HL-60 (cell line): ENCODE results near the gene SH3GL3.

Source experiments
- DNase-seq, 2 experiments: peaks; one replicate each; pipeline ENCODE4 v3.0.0-alpha.2; 2010 to 2020; ENCODE audit warnings: low read depth in 1 of 2, low spot score in 1 of 2
- H3K27ac ChIP-seq: fragments of 250-450 bp; sonication (Bioruptor Pico); replicated peaks from 2 replicates; pipeline ENCODE4 v1.5.1; 2020; ENCODE audit warnings: mild to moderate bottlenecking, moderate library complexity
- H3K27me3 ChIP-seq: fragments of 250-450 bp; sonication (Bioruptor Pico); 2 replicates; pipeline ENCODE4 v1.5.1; 2021; ENCODE audit warnings: mild to moderate bottlenecking, moderate library complexity; ENCODE audit not compliant: insufficient read depth, poor library complexity, severe bottlenecking
- H3K4me3 ChIP-seq: replicated peaks from 2 replicates; pipeline ENCODE4 v1.5.1; 2011; ENCODE audit warnings: mild to moderate bottlenecking, control low read depth, low read length; ENCODE audit not compliant: insufficient read depth
- GABPA ChIP-seq: IDR thresholded peaks from 2 replicates; pipeline ENCODE4 v1.6.1; 2012; ENCODE audit warnings: low read depth
- POLR2AphosphoS5 ChIP-seq: IDR thresholded peaks from 2 replicates; pipeline ENCODE4 v1.6.1; 2012; ENCODE audit warnings: low read depth
- SPI1 ChIP-seq: IDR thresholded peaks from 2 replicates; pipeline ENCODE4 v1.6.1; 2012; ENCODE audit warnings: low read depth, mild to moderate bottlenecking, borderline replicate concordance
- TF ChIP-seq, protein P1 (sequence below): IDR thresholded peaks from 2 replicates; pipeline ENCODE4 v1.6.1; 2012; ENCODE audit warnings: low read depth; ENCODE audit not compliant: insufficient replicate concordance
- TF ChIP-seq, protein P2 (sequence below): IDR thresholded peaks from one replicate; pipeline ENCODE4 v1.5.1; 2011; ENCODE audit warnings: low read length, control low read depth, inconsistent platforms; ENCODE audit not compliant: insufficient read depth

Gene SH3GL3

GRCh38 chr15:83410532-83410931 is 36.6 kb upstream of the SH3GL3 start:
- H3K4me3 ChIP-seq, result no peak overlapping the region
- H3K27me3 ChIP-seq, result no peaks in the 10 kb centered on the region
- TF ChIP-seq, protein P1, sequence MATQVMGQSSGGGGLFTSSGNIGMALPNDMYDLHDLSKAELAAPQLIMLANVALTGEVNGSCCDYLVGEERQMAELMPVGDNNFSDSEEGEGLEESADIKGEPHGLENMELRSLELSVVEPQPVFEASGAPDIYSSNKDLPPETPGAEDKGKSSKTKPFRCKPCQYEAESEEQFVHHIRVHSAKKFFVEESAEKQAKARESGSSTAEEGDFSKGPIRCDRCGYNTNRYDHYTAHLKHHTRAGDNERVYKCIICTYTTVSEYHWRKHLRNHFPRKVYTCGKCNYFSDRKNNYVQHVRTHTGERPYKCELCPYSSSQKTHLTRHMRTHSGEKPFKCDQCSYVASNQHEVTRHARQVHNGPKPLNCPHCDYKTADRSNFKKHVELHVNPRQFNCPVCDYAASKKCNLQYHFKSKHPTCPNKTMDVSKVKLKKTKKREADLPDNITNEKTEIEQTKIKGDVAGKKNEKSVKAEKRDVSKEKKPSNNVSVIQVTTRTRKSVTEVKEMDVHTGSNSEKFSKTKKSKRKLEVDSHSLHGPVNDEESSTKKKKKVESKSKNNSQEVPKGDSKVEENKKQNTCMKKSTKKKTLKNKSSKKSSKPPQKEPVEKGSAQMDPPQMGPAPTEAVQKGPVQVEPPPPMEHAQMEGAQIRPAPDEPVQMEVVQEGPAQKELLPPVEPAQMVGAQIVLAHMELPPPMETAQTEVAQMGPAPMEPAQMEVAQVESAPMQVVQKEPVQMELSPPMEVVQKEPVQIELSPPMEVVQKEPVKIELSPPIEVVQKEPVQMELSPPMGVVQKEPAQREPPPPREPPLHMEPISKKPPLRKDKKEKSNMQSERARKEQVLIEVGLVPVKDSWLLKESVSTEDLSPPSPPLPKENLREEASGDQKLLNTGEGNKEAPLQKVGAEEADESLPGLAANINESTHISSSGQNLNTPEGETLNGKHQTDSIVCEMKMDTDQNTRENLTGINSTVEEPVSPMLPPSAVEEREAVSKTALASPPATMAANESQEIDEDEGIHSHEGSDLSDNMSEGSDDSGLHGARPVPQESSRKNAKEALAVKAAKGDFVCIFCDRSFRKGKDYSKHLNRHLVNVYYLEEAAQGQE, result no peak
- TF ChIP-seq POLR2AphosphoS5, result no peak
- no peak for TF ChIP-seq SPI1
- no peak for TF ChIP-seq GABPA
- TF ChIP-seq, protein P2, sequence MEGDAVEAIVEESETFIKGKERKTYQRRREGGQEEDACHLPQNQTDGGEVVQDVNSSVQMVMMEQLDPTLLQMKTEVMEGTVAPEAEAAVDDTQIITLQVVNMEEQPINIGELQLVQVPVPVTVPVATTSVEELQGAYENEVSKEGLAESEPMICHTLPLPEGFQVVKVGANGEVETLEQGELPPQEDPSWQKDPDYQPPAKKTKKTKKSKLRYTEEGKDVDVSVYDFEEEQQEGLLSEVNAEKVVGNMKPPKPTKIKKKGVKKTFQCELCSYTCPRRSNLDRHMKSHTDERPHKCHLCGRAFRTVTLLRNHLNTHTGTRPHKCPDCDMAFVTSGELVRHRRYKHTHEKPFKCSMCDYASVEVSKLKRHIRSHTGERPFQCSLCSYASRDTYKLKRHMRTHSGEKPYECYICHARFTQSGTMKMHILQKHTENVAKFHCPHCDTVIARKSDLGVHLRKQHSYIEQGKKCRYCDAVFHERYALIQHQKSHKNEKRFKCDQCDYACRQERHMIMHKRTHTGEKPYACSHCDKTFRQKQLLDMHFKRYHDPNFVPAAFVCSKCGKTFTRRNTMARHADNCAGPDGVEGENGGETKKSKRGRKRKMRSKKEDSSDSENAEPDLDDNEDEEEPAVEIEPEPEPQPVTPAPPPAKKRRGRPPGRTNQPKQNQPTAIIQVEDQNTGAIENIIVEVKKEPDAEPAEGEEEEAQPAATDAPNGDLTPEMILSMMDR, result no peak
- no peak for DNase-seq
- no peak overlapping the region for H3K27ac ChIP-seq

DNA sequence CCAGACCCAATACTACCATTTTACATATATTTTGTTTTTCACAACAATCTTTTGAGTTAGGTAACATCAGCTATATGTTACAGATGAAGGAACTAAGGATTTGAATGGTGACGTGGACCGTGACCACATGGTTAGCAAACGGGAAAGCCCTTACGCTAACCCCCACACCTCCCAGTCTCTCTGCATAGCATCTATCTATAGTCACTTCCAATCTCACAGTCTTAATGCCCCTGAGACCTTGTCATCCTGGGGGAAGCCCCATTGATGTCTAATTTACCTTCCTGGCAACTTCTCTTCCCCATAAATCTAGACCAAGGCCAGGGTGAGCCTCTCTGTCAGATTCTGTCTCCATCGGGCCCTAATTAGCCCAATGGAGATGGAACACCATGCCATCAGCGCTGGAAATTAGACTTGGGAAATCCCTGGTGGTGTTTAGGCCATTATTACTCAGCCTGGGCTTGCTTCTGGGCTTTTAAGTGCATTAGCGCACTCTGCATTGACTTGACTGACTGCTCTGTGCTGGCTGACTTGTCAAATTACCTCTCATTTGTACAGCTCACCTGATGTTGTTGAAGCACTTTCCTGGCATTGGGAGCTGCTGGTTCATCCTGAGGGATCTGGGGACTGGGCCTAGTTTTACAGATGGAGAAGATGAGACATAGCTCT is 34.0 kb upstream of the SH3GL3 start:
- DNase-seq, result no peak
- TF ChIP-seq, protein P1, result no peak
- TF ChIP-seq, protein P2, result no peak
- no peak for TF ChIP-seq SPI1
- no peak for TF ChIP-seq GABPA
- no peak for TF ChIP-seq POLR2AphosphoS5
- Histone ChIP-seq H3K27ac (no peak overlapping the region), H3K27me3 (no peaks in the 10 kb centered on the region), H3K4me3 (no peak overlapping the region)

- no peak for DNase-seq
- TF ChIP-seq, protein P2, result no peak
- TF ChIP-seq GABPA (no peak), SPI1 (no peak), POLR2AphosphoS5 (no peak)
- TF ChIP-seq, protein P1, result no peak
- H3K27ac ChIP-seq, result no peak overlapping the region
- no peaks in the 10 kb centered on the region for H3K27me3 ChIP-seq
- H3K4me3 ChIP-seq, result no peak overlapping the region
These were observed 25.1 kb upstream of the SH3GL3 start for GRCh38 chr15:83422081-83422480.
